HG03039 (cell line): Measurements from ENCODE around the gene PEG3.

Source experiments
- ATAC-seq: cut with Tn5 transposase; IDR thresholded peaks from one replicate; pipeline ENCODE4 v1.9.1; 2021; ENCODE audit warnings: mild to moderate bottlenecking, moderate library complexity; ENCODE audit not compliant: unreplicated experiment

The PEG3 gene

GRCh38 chr19:56839652-56840450 lies 675 bp downstream of the PEG3 start:
- no peak for ATAC-seq

- ATAC-seq = no peak
These were observed 1.4 kb downstream of the PEG3 start for GRCh38 chr19:56838909-56839651.

GRCh38 chr19:56838024-56838908 lies 2.3 kb downstream of the PEG3 start:
- ATAC-seq = no peak

GRCh38 chr19:56837492-56838023 lies 3.0 kb downstream of the PEG3 start:
- no peak for ATAC-seq

GRCh38 chr19:56837004-56837403 lies 3.5 kb downstream of the PEG3 start:
- no peak for ATAC-seq

- ATAC-seq = no peak
These were observed 4.5 kb downstream of the PEG3 start for GRCh38 chr19:56836059-56836458.

- ATAC-seq = no peak
These were observed 5.1 kb downstream of the PEG3 start for GRCh38 chr19:56835401-56835800.

GRCh38 chr19:56834564-56835375 lies 5.8 kb downstream of the PEG3 start:
- no peak for ATAC-seq

GRCh38 chr19:56832352-56832928 lies 8.1 kb downstream of the PEG3 start:
- ATAC-seq = no peak

GRCh38 chr19:56831255-56831654 lies 9.3 kb downstream of the PEG3 start:
- no peak for ATAC-seq

GRCh38 chr19:56829596-56829995 lies 10.9 kb downstream of the PEG3 start:
- ATAC-seq = no peak

GRCh38 chr19:56827708-56828107 lies 12.8 kb downstream of the PEG3 start:
- ATAC-seq = no peak

GRCh38 chr19:56823956-56824355 lies 16.6 kb downstream of the PEG3 start:
- no peak for ATAC-seq

- no peak for ATAC-seq
These were observed 17.1 kb downstream of the PEG3 start for GRCh38 chr19:56823417-56823816.

GRCh38 chr19:56822755-56823154 lies 17.8 kb downstream of the PEG3 start:
- ATAC-seq = no peak

GRCh38 chr19:56821675-56822074 lies 18.9 kb downstream of the PEG3 start:
- ATAC-seq = no peak

GRCh38 chr19:56821209-56821608 lies 19.3 kb downstream of the PEG3 start:
- ATAC-seq = no peak

- no peak for ATAC-seq
These were observed 21.4 kb downstream of the PEG3 start for GRCh38 chr19:56819166-56819565.

GRCh38 chr19:56814656-56815055 lies 25.9 kb downstream of the PEG3 start:
- ATAC-seq = no peak

GRCh38 chr19:56813531-56813930 lies 27.0 kb downstream of the PEG3 start:
- ATAC-seq = no peak
